Activated CD4-positive, alpha-beta T cell treated with anti-CD3 and anti-CD28 coated beads, Interleukin-2, amount 10 ng/mL, durations not matched to agents 7 days and 5 days (primary cell): ENCODE measurements around the gene EDN3. TPM values are rescaled to one million over a fixed set of nuclear protein-coding genes. Genes with fewer than 3 reads are reported as not detected.

Experiments
- CTCF ChIA-PET: fragments of 350-600 bp; sonication (Branson Sonifier 250); formaldehyde crosslinking; loops from one replicate; lab custom pipeline; 2021; ENCODE audit warnings: antibody characterized with exemption; lab: Charles Lee
- POLR2A ChIA-PET: fragments of 350-600 bp; sonication (Branson Sonifier 250); formaldehyde crosslinking; loops from one replicate; lab custom pipeline; 2021; ENCODE audit warnings: antibody characterized with exemption; lab: Charles Lee
- DNase-seq: peaks from one replicate; pipeline ENCODE4 v3.0.0-alpha.2; 2020
- H3K27ac Mint-ChIP-seq: one replicate; pipeline ENCODE4 v1.8.0; 2021; ENCODE audit warnings: mild to moderate bottlenecking, moderate library complexity, mixed read lengths
- H3K27me3 Mint-ChIP-seq: one replicate; pipeline ENCODE4 v1.8.0; 2021; ENCODE audit warnings: mixed read lengths
- H3K36me3 Mint-ChIP-seq: one replicate; pipeline ENCODE4 v1.8.0; 2021; ENCODE audit warnings: low read depth, mixed read lengths
- H3K4me1 Mint-ChIP-seq: one replicate; pipeline ENCODE4 v1.8.0; 2021; ENCODE audit warnings: mixed read lengths
- H3K4me3 Mint-ChIP-seq: one replicate; pipeline ENCODE4 v1.8.0; 2021; ENCODE audit warnings: mild to moderate bottlenecking, moderate library complexity, mixed read lengths
- H3K9me3 Mint-ChIP-seq: one replicate; pipeline ENCODE4 v1.8.0; 2021; ENCODE audit warnings: mixed read lengths
- total RNA-seq, 2 experiments: library from RNA; stranded (reverse); gene quantifications; one replicate each; pipeline ENCODE4 v1.2.3, GENCODE V29; 2021

EDN3 gene
- total RNA-seq, 2 experiments from 2014 or later = 0.10 to 0.22 TPM

DNA sequence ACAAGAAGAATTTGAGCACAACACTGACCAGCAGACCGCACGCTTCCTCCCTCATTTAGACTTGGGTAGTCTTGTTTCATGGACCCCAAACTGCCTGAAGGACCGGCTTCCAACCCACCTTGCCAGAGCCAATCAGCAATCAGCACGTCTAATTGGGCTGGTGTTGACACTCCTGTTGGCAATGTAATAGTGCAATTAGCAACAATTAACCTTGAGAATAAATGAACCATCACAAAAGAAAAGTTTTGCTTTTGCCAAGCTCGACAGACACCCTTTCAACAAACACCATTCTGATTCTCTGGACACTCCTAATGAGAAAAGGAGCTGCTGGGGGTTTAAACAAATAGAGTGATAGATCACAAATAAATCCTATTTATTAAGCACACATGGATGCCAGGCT lies 61.0 kb downstream of the EDN3 start:
- DNase-seq = no peak
- Mint-ChIP-seq H3K9me3 (no peaks in the 10 kb centered on the region), H3K27ac (no peak overlapping the region), H3K27me3 (peaks cover 4% of the 10 kb centered on the region), H3K4me3 (no peak overlapping the region), H3K36me3 (no peaks in the 10 kb centered on the region), H3K4me1 (peaks cover 4% of the 10 kb centered on the region)
- CTCF ChIA-PET = no interaction called here
- POLR2A ChIA-PET = no interaction called here

DNA sequence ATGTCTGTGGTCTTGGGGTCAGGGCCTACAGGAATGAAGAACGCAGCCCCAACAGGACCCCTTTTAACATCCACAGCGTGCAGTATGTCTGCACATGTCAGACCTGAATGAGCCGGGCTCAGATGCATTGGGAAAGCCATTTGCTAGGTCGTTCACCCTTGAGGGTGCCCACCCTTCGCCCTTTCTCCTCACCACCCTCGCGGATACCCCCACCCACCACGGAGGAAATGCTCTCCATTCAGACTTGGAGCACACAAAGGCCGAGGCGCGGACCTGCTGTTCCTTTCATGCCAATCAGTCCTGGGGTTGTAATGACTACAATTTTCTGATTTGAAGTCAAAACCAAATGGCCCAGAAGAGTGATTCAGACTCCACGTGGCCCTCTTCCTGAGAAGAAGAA lies 62.7 kb downstream of the EDN3 start:
- DNase-seq = no peak
- H3K36me3 Mint-ChIP-seq = no peaks in the 10 kb centered on the region
- H3K9me3 Mint-ChIP-seq = no peaks in the 10 kb centered on the region
- peaks cover 4% of the 10 kb centered on the region for H3K27me3 Mint-ChIP-seq
- no peak overlapping the region for H3K4me3 Mint-ChIP-seq
- peaks cover 4% of the 10 kb centered on the region for H3K4me1 Mint-ChIP-seq
- H3K27ac Mint-ChIP-seq = no peak overlapping the region
- CTCF ChIA-PET = interaction anchor here (1.4 kb wide), 1 partner anchor 155 kb away, joined by 4 read pairs; no protein-coding TSS in a partner anchor
- POLR2A ChIA-PET = no interaction called here

DNA sequence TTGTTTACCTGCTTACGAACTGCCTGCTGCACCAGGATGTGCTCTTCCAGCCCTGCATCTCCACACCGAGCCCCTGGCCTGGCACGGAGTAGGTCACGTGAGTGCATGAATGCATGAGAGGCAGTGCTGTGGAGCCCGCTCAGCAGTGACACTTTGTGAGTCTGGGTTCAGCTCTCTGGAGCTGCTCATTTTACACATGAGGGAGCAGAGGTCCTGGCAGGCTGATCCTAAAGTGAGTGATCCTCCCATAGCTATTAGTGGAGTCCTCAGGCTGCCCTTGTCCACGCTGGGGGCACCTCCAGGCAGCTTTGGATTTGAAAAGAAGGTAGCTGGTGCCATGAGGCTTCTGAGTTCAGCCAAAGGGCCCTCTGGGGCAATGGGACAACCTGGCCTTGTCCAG lies 64.2 kb downstream of the EDN3 start:
- Mint-ChIP-seq H3K27me3 (peaks cover 4% of the 10 kb centered on the region), H3K36me3 (no peaks in the 10 kb centered on the region), H3K27ac (no peak overlapping the region), H3K4me1 (no peaks in the 10 kb centered on the region), H3K4me3 (no peak overlapping the region), H3K9me3 (no peaks in the 10 kb centered on the region)
- ChIA-PET POLR2A (no interaction called here), CTCF (no interaction called here)
- DNase-seq = no peak

DNA sequence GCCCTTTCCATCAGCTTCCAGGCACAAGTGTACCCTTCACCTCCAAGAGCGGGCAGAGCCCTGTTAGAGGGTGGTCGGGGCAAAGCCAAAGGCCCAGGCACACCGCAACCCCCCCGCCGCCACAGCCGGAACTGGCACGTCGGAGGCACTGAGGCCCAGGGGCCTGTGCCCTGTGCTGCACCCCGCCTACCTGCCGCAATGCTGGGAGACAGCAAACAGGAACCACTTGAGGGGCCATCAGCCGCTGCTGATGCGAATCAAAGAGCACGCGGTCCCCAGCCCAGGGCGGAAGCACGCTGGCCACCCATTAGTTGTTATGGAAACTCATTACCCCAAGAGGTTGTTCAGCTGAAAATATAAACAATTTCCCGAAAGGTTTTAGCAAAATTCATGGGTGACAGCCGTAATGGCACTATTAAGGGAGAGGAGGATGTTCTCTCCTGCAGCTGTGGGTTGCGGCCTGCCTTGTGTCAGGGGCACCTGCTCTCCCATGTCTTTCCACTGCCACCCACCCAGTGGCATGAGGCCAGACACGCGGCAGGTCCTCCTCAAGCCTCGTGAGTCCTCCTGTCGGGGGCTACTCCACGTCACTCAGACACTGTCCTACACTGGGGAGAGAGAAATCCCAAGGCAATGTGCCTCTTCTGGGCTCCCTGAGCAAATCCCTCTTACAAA lies 65.3 kb downstream of the EDN3 start:
- H3K9me3 Mint-ChIP-seq = no peaks in the 10 kb centered on the region
- ChIA-PET POLR2A (no interaction called here), CTCF (no interaction called here)
- no peaks in the 10 kb centered on the region for H3K36me3 Mint-ChIP-seq
- H3K27ac Mint-ChIP-seq = no peak overlapping the region
- H3K4me3 Mint-ChIP-seq = no peak overlapping the region
- DNase-seq = no peak
- H3K4me1 Mint-ChIP-seq = no peaks in the 10 kb centered on the region
- H3K27me3 Mint-ChIP-seq = peaks cover 4% of the 10 kb centered on the region

DNA sequence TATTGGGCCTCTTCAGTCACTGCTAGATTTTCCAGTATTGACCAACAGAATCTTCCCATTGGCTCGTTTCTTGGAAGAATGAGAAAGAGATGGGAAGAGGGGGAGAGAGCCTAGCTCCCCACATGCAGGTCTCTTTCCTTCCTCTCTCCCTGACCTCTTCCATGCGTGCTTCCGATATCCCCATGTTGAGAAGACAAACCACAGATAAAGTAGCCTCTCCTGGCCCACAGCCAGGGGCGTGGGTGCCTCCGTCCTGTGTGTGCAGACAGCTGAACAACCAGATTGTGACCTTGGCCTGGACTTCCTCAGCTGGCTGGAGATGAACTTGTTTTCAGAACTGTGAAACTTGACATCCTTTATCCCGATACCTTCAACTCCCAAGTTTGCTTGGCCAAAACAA lies 71.0 kb downstream of the EDN3 start:
- Mint-ChIP-seq H3K27ac (no peak overlapping the region), H3K36me3 (no peaks in the 10 kb centered on the region), H3K4me3 (no peak overlapping the region), H3K27me3 (peaks cover 8% of the 10 kb centered on the region), H3K9me3 (no peaks in the 10 kb centered on the region), H3K4me1 (no peaks in the 10 kb centered on the region)
- ChIA-PET POLR2A (no interaction called here), CTCF (interaction anchor here (0.8 kb wide), 1 partner anchor 12 kb away, joined by 3 read pairs; no protein-coding TSS in a partner anchor)
- no peak for DNase-seq

DNA sequence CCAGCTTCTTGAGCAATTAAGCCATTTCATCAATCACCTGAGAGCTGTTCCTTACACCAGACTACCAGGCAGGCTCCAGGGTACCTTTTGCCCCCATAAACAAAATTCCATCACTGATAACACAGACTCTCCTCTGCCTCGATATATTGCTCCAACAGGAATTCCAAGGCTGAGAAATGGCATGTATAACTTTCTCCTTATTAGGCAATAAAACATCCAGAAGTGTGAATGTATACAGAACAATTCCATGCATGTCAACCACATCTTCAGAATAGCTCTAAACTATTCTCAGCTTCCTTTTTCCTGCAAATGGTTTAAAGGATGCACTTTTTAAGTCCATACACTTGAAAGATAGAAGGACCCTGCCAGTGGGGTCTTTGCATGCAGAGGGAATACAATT lies 73.8 kb downstream of the EDN3 start:
- Mint-ChIP-seq H3K4me3 (no peak overlapping the region), H3K36me3 (no peaks in the 10 kb centered on the region), H3K27me3 (peaks cover 8% of the 10 kb centered on the region), H3K27ac (no peak overlapping the region), H3K4me1 (peaks cover 3% of the 10 kb centered on the region), H3K9me3 (no peaks in the 10 kb centered on the region)
- DNase-seq = no peak
- ChIA-PET POLR2A (no interaction called here), CTCF (no interaction called here)

DNA sequence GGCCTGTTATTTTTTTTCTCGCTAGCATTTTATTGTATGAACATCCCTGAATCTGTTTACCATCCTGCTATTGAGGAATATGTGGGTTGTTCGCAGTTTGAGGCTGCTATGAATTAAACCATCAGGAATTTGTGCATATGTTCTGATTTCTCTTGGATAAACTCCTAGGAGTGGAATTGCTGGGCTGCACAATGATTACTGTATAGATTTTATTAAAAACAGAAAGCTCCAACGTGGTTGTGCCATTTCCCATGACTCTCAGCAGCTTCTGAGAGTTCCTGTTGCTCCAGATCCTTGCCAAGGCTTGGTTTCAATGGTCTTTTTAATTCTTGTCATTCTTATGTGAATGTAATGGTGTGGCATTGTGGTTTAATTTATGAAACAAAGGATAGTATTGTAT lies 75.1 kb downstream of the EDN3 start:
- peaks cover 10% of the 10 kb centered on the region for H3K27me3 Mint-ChIP-seq
- no peaks in the 10 kb centered on the region for H3K9me3 Mint-ChIP-seq
- H3K36me3 Mint-ChIP-seq = no peaks in the 10 kb centered on the region
- ChIA-PET POLR2A (no interaction called here), CTCF (no interaction called here)
- no peak overlapping the region for H3K27ac Mint-ChIP-seq
- DNase-seq = no peak
- peaks cover 3% of the 10 kb centered on the region for H3K4me1 Mint-ChIP-seq
- no peak overlapping the region for H3K4me3 Mint-ChIP-seq

Other genes with a start within 250 kb of the EDN3 start
- gene ZNF831, start 136.8 kb upstream of the EDN3 start, total RNA-seq = 10 to 100 TPM; 10.3 to 10.4 TPM